Keratinocyte (primary cell): ENCODE data around the gene ADAMTS9. TPM values are rescaled to one million over a fixed set of nuclear protein-coding genes. Genes with fewer than 3 reads are reported as not detected.

Source experiments
- DNase-seq: peaks from one replicate; pipeline ENCODE4 v3.0.0-alpha.2; 2011; ENCODE audit warnings: low read depth, missing footprints, low spot score
- FAIRE-seq: peaks from 2 replicates; lab custom pipeline; 2011; peaks lifted over from hg19 to GRCh38; lab: Jason Lieb, UNC
- H2AFZ ChIP-seq: 2 replicates; pipeline ENCODE4 v1.6.0; 2012; ENCODE audit warnings: low read length, control low read depth, inconsistent platforms; ENCODE audit not compliant: control insufficient read depth
- H3K27ac ChIP-seq: 2 replicates; pipeline ENCODE4 v1.5.1; 2011; ENCODE audit warnings: low read length; ENCODE audit not compliant: control insufficient read depth, insufficient read depth
- H3K27me3 ChIP-seq: 3 replicates; pipeline ENCODE4 v1.6.0; 2011; ENCODE audit warnings: low read length; ENCODE audit not compliant: control insufficient read depth, insufficient read depth; ENCODE audit errors: extremely low read depth
- H3K36me3 ChIP-seq, 2 experiments: 2 replicates in 1 of 2; 3 replicates in 1 of 2; pipeline ENCODE4 v1.5.1; 2011; ENCODE audit warnings: low read length in 2 of 2, mild to moderate bottlenecking in 1 of 2; ENCODE audit not compliant: control insufficient read depth in 2 of 2, insufficient read depth in 2 of 2; ENCODE audit errors: extremely low read depth in 1 of 2
- H3K4me1 ChIP-seq: 3 replicates; pipeline ENCODE4 v1.5.1; 2011; ENCODE audit warnings: low read length; ENCODE audit not compliant: control insufficient read depth, insufficient read depth; ENCODE audit errors: extremely low read depth
- H3K4me2 ChIP-seq: 3 replicates; pipeline ENCODE4 v1.6.0; 2011; ENCODE audit warnings: low read depth, low read length; ENCODE audit not compliant: control insufficient read depth, insufficient read depth; ENCODE audit errors: extremely low read depth
- H3K4me3 ChIP-seq, 3 experiments: fragments of 200-600 bp in 1 of 3; sonication (generic) in 1 of 3; 2 replicates in 2 of 3; 3 replicates in 1 of 3; pipeline ENCODE4 v1.5.1; 2011 to 2016; ENCODE audit warnings: low read length in 3 of 3, mild to moderate bottlenecking in 3 of 3, control low read depth in 2 of 3, inconsistent platforms in 1 of 3, low read depth in 1 of 3, mixed read lengths in 1 of 3, mixed run types in 1 of 3, moderate library complexity in 1 of 3; ENCODE audit not compliant: control insufficient read depth in 2 of 3, insufficient read depth in 2 of 3; ENCODE audit errors: extremely low read depth in 1 of 3
- H3K79me2 ChIP-seq: 2 replicates; pipeline ENCODE4 v1.6.0; 2012; ENCODE audit warnings: low read length; ENCODE audit not compliant: control insufficient read depth, insufficient read depth
- H3K9ac ChIP-seq: 3 replicates; pipeline ENCODE4 v1.6.0; 2011; ENCODE audit warnings: low read length; ENCODE audit not compliant: control insufficient read depth, insufficient read depth; ENCODE audit errors: extremely low read depth
- H3K9me1 ChIP-seq: 3 replicates; pipeline ENCODE4 v1.6.0; 2011; ENCODE audit warnings: low read length; ENCODE audit not compliant: control insufficient read depth, insufficient read depth; ENCODE audit errors: extremely low read depth
- H3K9me3 ChIP-seq: 2 replicates; pipeline ENCODE4 v1.5.1; 2012; ENCODE audit warnings: low read depth, low read length; ENCODE audit not compliant: control insufficient read depth
- H4K20me1 ChIP-seq: 3 replicates; pipeline ENCODE4 v1.6.0; 2011; ENCODE audit warnings: low read length; ENCODE audit not compliant: control insufficient read depth, insufficient read depth; ENCODE audit errors: extremely low read depth
- EZH2 ChIP-seq: IDR thresholded peaks from one replicate; pipeline ENCODE4 v1.6.1; 2012; ENCODE audit warnings: inconsistent platforms, mild to moderate bottlenecking, low read length, moderate library complexity
- dilution Hi-C: fragments of 300-500 bp; cut with MboI; formaldehyde crosslinking; loops from one replicate; pipeline ENCODE4 v1.7.0; 2020; ENCODE audit warnings: low sequenced_read_pairs; ENCODE audit not compliant: extremely low pct_ligation_motif_present
- polyA plus RNA-seq, 5 experiments: library from polyadenylated mRNA; depleted of rRNA in 3 of 5; stranded (reverse) in 3 of 5; stranded (forward) in 1 of 5; unstranded in 1 of 5; fragments of >200 nt; gene quantifications; 1 replicate in 1 of 5; 2 replicates in 3 of 5; 3 replicates in 1 of 5; pipeline versions ENCODE4 v1.2.1 to v1.2.3, GENCODE V29; 2011 to 2012; ENCODE audit warnings: missing spikeins in 2 of 5, low read depth in 1 of 5, low replicate concordance in 1 of 5
- TF ChIP-seq, protein P1 (sequence below), 3 experiments: IDR thresholded peaks in 1 of 3; conservative IDR thresholded peaks in 1 of 3; optimal IDR thresholded peaks in 1 of 3; 2 replicates in 2 of 3; 3 replicates in 1 of 3; pipeline versions ENCODE3 to v1.5.1; 2011; ENCODE audit warnings: low read length in 3 of 3, mild to moderate bottlenecking in 3 of 3, moderate library complexity in 2 of 3, control low read depth in 1 of 3, inconsistent platforms in 1 of 3; ENCODE audit not compliant: insufficient read depth in 2 of 3; ENCODE audit errors: extremely low read depth in 1 of 3

Gene ADAMTS9
- polyA plus RNA-seq, 1 donor (not counting 4 experiments of a cell fraction or from before 2014, with no cell fraction given): 0.43 TPM

DNA sequence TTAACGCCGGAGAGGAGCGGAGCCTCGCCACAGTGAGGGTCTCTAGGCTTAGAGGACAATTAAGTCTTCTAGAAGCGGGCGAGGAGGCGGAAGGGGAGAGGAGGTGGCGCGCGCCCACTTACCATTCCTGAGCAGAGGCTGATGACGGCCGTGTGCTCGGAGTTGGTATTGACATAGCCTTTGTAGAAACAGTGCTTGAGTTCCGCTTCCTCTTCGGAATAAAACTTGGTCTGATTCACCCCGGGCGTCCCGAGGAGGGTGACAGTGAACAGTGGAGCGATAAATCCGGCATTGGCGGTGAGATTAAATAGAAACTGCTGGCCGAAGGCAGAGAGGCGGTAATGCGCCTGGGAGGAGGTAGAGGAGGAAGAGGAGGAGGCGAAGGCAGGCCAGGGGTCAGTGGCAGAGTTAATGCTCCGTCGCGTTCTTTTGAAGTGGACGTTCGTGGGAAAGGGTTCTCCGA, 1.3 kb downstream of the ADAMTS9 start:
- Histone ChIP-seq H2AFZ (peak overlapping the region; percentile 95), H3K9ac (peak overlapping the region; percentile 69), H3K9me1 (no peaks in the 10 kb centered on the region), H3K4me3 (peak overlapping the region; percentile 37 to 83 (median 81)), H3K36me3 (no peaks in the 10 kb centered on the region), H3K79me2 (no peaks in the 10 kb centered on the region), H3K4me2 (peak overlapping the region; percentile 97), H3K4me1 (peaks cover 19% of the 10 kb centered on the region), H3K27me3 (peaks cover 18% of the 10 kb centered on the region), H4K20me1 (no peaks in the 10 kb centered on the region), H3K9me3 (no peaks in the 10 kb centered on the region), H3K27ac (peak overlapping the region; percentile 36)
- DNase-seq (no peak), FAIRE-seq (no peak)
- no peak for TF ChIP-seq EZH2
- TF ChIP-seq, protein P1, sequence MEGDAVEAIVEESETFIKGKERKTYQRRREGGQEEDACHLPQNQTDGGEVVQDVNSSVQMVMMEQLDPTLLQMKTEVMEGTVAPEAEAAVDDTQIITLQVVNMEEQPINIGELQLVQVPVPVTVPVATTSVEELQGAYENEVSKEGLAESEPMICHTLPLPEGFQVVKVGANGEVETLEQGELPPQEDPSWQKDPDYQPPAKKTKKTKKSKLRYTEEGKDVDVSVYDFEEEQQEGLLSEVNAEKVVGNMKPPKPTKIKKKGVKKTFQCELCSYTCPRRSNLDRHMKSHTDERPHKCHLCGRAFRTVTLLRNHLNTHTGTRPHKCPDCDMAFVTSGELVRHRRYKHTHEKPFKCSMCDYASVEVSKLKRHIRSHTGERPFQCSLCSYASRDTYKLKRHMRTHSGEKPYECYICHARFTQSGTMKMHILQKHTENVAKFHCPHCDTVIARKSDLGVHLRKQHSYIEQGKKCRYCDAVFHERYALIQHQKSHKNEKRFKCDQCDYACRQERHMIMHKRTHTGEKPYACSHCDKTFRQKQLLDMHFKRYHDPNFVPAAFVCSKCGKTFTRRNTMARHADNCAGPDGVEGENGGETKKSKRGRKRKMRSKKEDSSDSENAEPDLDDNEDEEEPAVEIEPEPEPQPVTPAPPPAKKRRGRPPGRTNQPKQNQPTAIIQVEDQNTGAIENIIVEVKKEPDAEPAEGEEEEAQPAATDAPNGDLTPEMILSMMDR (optimal IDR thresholded peaks at IDR 0.05 in 1 of 3, IDR thresholded peaks at IDR 0.05 in 1 of 3, conservative IDR thresholded peaks at IDR 0.05 in 1 of 3; ENCODE audit: extremely low read depth in 1 of 3, insufficient read depth in 2 of 3, low read length in 3 of 3): no peak
- dilution Hi-C loops: no loop called here

DNA sequence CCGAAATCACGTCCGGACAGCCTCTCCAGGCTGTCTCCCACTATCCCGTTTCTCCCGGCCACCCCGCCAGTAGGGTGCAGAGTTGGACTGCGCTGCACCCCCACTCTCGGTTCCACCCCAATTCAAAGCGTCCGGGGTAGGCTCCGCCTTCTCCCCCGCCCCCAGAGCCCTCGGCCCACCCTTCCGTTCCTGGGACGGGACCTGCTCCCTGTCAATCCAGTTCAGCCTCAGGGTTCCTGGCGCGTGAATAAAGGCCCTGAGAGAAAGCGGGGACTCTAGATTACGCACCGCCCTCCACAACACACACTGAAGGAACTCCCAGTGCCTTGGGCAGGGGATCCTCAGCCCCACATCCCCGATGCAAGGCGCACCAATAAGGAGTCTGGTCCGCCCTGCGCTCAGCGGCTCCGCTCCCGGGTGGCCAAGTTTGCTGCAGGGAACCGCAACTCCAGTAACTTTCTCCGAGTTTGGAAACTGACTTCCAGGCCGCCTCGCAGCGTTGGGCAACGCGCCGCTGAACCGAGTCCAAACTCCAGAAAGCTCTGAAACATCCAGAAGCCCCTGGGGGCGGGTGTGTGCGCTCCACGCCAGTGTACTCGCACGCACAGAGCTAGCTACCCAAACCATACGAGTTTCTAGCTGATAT, 1.9 kb downstream of the ADAMTS9 start:
- Histone ChIP-seq H3K79me2 (no peaks in the 10 kb centered on the region), H3K4me1 (peaks cover 19% of the 10 kb centered on the region), H3K9ac (peak overlapping the region; percentile 69), H2AFZ (peak overlapping the region; percentile 97), H3K27me3 (peaks cover 18% of the 10 kb centered on the region), H3K27ac (peak overlapping the region; percentile 36), H4K20me1 (no peaks in the 10 kb centered on the region), H3K4me2 (peak overlapping the region; percentile 97), H3K36me3 (no peaks in the 10 kb centered on the region), H3K9me3 (no peaks in the 10 kb centered on the region), H3K9me1 (no peaks in the 10 kb centered on the region), H3K4me3 (peak overlapping the region; percentile 37 to 83 (median 81))
- DNase-seq (peak; percentile 44), FAIRE-seq (no peak)
- dilution Hi-C loops: no loop called here
- TF ChIP-seq, protein P1 (optimal IDR thresholded peaks at IDR 0.05 in 1 of 3, IDR thresholded peaks at IDR 0.05 in 1 of 3, conservative IDR thresholded peaks at IDR 0.05 in 1 of 3; ENCODE audit: extremely low read depth in 1 of 3, insufficient read depth in 2 of 3, low read length in 3 of 3): peak in 2 of 3 experiments; percentile 60 to 74
- no peak for TF ChIP-seq EZH2
